ENCODE measurements around the gene PLA2G4A.

Gene PLA2G4A

GRCh38 chr1:186838380-186839040 lies 9.8 kb downstream of the PLA2G4A start:
- TF ChIP-seq CTCF (IDR thresholded peaks at IDR 0.05; ENCODE audit: low read depth, low read length, missing control alignments): no peak
- no peak for DNase-seq (ENCODE audit: extremely low read depth, low read depth)
- no peak overlapping the region for H3K4me3 ChIP-seq (replicated peaks; ENCODE audit: low read depth, low read length)

GRCh38 chr1:186839041-186839400 lies 10.3 kb downstream of the PLA2G4A start:
- no peak for DNase-seq (ENCODE audit: extremely low read depth, low read depth)
- no peak for TF ChIP-seq CTCF (IDR thresholded peaks at IDR 0.05; ENCODE audit: low read depth, low read length, missing control alignments)
- H3K4me3 ChIP-seq (replicated peaks; ENCODE audit: low read depth, low read length): no peak overlapping the region

- no peak overlapping the region for H3K4me3 ChIP-seq (replicated peaks; ENCODE audit: low read depth, low read length)
- TF ChIP-seq CTCF (IDR thresholded peaks at IDR 0.05; ENCODE audit: low read depth, low read length, missing control alignments): no peak
- no peak for DNase-seq (ENCODE audit: extremely low read depth, low read depth)
Measured at GRCh38 chr1:186841599-186841998, 12.8 kb downstream of the PLA2G4A start.

GRCh38 chr1:186842547-186842946 lies 13.8 kb downstream of the PLA2G4A start:
- H3K4me3 ChIP-seq (replicated peaks; ENCODE audit: low read depth, low read length): no peak overlapping the region
- no peak for TF ChIP-seq CTCF (IDR thresholded peaks at IDR 0.05; ENCODE audit: low read depth, low read length, missing control alignments)
- no peak for DNase-seq (ENCODE audit: extremely low read depth, low read depth)

GRCh38 chr1:186843226-186843625 lies 14.5 kb downstream of the PLA2G4A start:
- TF ChIP-seq CTCF (IDR thresholded peaks at IDR 0.05; ENCODE audit: low read depth, low read length, missing control alignments): no peak
- no peak for DNase-seq (ENCODE audit: extremely low read depth, low read depth)
- H3K4me3 ChIP-seq (replicated peaks; ENCODE audit: low read depth, low read length): no peak overlapping the region

GRCh38 chr1:186843931-186844330 lies 15.2 kb downstream of the PLA2G4A start:
- no peak for TF ChIP-seq CTCF (IDR thresholded peaks at IDR 0.05; ENCODE audit: low read depth, low read length, missing control alignments)
- H3K4me3 ChIP-seq (replicated peaks; ENCODE audit: low read depth, low read length): no peak overlapping the region

More at GRCh38 chr1:186843931-186844330, 15.2 kb downstream of the PLA2G4A start:
- DNase-seq (ENCODE audit: extremely low read depth, low read depth): no peak
